H9 (cell line): ENCODE results near the gene CHD6. TPM values are rescaled to one million over a fixed set of nuclear protein-coding genes. Genes with fewer than 3 reads are reported as not detected.

ENCODE experiments used
- DNase-seq: peaks from one replicate; pipeline ENCODE4 v3.0.0-alpha.2; 2017
- H2AFZ ChIP-seq: one replicate; pipeline ENCODE4 v1.6.1; 2013; ENCODE audit warnings: mild to moderate bottlenecking, low read length, control low read depth, moderate library complexity
- H2AK5ac ChIP-seq: 2 replicates; pipeline ENCODE4 v1.6.1; 2013; ENCODE audit warnings: low read length, control low read depth, mixed read lengths; ENCODE audit not compliant: insufficient read length
- H2BK120ac ChIP-seq: one replicate; pipeline ENCODE4 v1.6.1; 2013; ENCODE audit warnings: low read depth, mild to moderate bottlenecking, low read length, control low read depth, inconsistent platforms; ENCODE audit not compliant: poor library complexity, severe bottlenecking
- H2BK12ac ChIP-seq: 2 replicates; pipeline ENCODE4 v1.6.1; 2013; ENCODE audit warnings: low read length, control low read depth, mixed read lengths, low read depth; ENCODE audit not compliant: insufficient read length
- H2BK15ac ChIP-seq: 2 replicates; pipeline ENCODE4 v1.6.1; 2013; ENCODE audit warnings: low read depth, low read length, control low read depth
- H2BK20ac ChIP-seq: one replicate; pipeline ENCODE4 v1.6.1; 2013; ENCODE audit warnings: low read depth, mild to moderate bottlenecking, low read length, control low read depth, inconsistent platforms; ENCODE audit not compliant: poor library complexity, severe bottlenecking
- H2BK5ac ChIP-seq: 2 replicates; pipeline ENCODE4 v1.6.1; 2013; ENCODE audit warnings: low read length, control low read depth, mixed read lengths; ENCODE audit not compliant: insufficient read length
- H3K14ac ChIP-seq: 2 replicates; pipeline ENCODE4 v1.6.1; 2013; ENCODE audit warnings: low read length, control low read depth; ENCODE audit not compliant: insufficient read depth
- H3K18ac ChIP-seq: 2 replicates; pipeline ENCODE4 v1.6.1; 2013; ENCODE audit warnings: low read depth, mild to moderate bottlenecking, mixed read lengths, low read length, control low read depth; ENCODE audit not compliant: insufficient read length
- H3K23ac ChIP-seq: 2 replicates; pipeline ENCODE4 v1.6.1; 2013; ENCODE audit warnings: low read length, control low read depth, mixed read lengths, low read depth; ENCODE audit not compliant: insufficient read length
- H3K23me2 ChIP-seq: 2 replicates; pipeline ENCODE4 v1.6.1; 2013; ENCODE audit warnings: low read depth, mild to moderate bottlenecking, mixed read lengths, low read length, control low read depth; ENCODE audit not compliant: insufficient read length, poor library complexity, severe bottlenecking
- H3K27ac ChIP-seq: 2 replicates; pipeline ENCODE4 v1.5.1; 2013; ENCODE audit warnings: low read length, control low read depth, mixed read lengths, low read depth; ENCODE audit not compliant: insufficient read length
- H3K27me3 ChIP-seq: 2 replicates; pipeline ENCODE4 v1.6.1; 2013; ENCODE audit warnings: low read length, control low read depth, inconsistent platforms; ENCODE audit not compliant: insufficient read depth
- H3K4ac ChIP-seq: 2 replicates; pipeline ENCODE4 v1.6.1; 2013; ENCODE audit warnings: low read depth, mild to moderate bottlenecking, control low read depth, inconsistent platforms, low read length, moderate library complexity
- H3K4me1 ChIP-seq: 2 replicates; pipeline ENCODE4 v1.6.1; 2013; ENCODE audit warnings: low read length, control low read depth, inconsistent platforms; ENCODE audit not compliant: insufficient read depth
- H3K4me2 ChIP-seq: 2 replicates; pipeline ENCODE4 v1.6.1; 2013; ENCODE audit warnings: low read length, control low read depth, mixed read lengths; ENCODE audit not compliant: insufficient read length, insufficient read depth
- H3K56ac ChIP-seq: 2 replicates; pipeline ENCODE4 v1.6.1; 2013; ENCODE audit warnings: low read depth, mild to moderate bottlenecking, mixed read lengths, low read length, control low read depth; ENCODE audit not compliant: insufficient read length
- H3K79me1 ChIP-seq: 2 replicates; pipeline ENCODE4 v1.6.1; 2013; ENCODE audit warnings: low read depth, mild to moderate bottlenecking, moderate library complexity, low read length, control low read depth, inconsistent platforms; ENCODE audit not compliant: insufficient read depth, poor library complexity, severe bottlenecking
- H3K79me2 ChIP-seq: 2 replicates; pipeline ENCODE4 v1.6.1; 2013; ENCODE audit warnings: low read length, control low read depth, inconsistent platforms; ENCODE audit not compliant: insufficient read depth
- H3K9ac ChIP-seq: 2 replicates; pipeline ENCODE4 v1.6.1; 2013; ENCODE audit warnings: low read length, control low read depth, mixed read lengths; ENCODE audit not compliant: insufficient read length; ENCODE audit errors: extremely low read depth
- H3K9me3 ChIP-seq: one replicate; pipeline ENCODE4 v1.6.1; 2013; ENCODE audit warnings: low read depth, low read length, inconsistent platforms; ENCODE audit not compliant: control insufficient read depth
- H3T11ph ChIP-seq: one replicate; pipeline ENCODE4 v1.6.1; 2013; ENCODE audit warnings: mild to moderate bottlenecking, low read length, control low read depth, inconsistent platforms
- H4K20me1 ChIP-seq: one replicate; pipeline ENCODE4 v1.6.1; 2013; ENCODE audit not compliant: control insufficient read depth, insufficient read length, insufficient read depth
- H4K5ac ChIP-seq: 2 replicates; pipeline ENCODE4 v1.6.1; 2013; ENCODE audit warnings: low read depth, mild to moderate bottlenecking, mixed read lengths, low read length, control low read depth; ENCODE audit not compliant: insufficient read length
- H4K8ac ChIP-seq: replicated peaks from 2 replicates; pipeline ENCODE4 v1.6.1; 2013; ENCODE audit warnings: low read length, control low read depth, mixed read lengths, low read depth; ENCODE audit not compliant: insufficient read length
- H4K91ac ChIP-seq: 2 replicates; pipeline ENCODE4 v1.6.1; 2013; ENCODE audit warnings: low read depth, mild to moderate bottlenecking, moderate library complexity, mixed read lengths, low read length, control low read depth; ENCODE audit not compliant: insufficient read length
- H3K27ac Mint-ChIP-seq, 3 experiments: 2 replicates in 2 of 3; 3 replicates in 1 of 3; pipeline ENCODE4 v1.8.0; 2020 to 2021; ENCODE audit warnings: mixed read lengths in 3 of 3, mild to moderate bottlenecking in 1 of 3, moderate library complexity in 1 of 3
- H3K27me3 Mint-ChIP-seq: 2 replicates; pipeline ENCODE4 v1.8.0; 2021; ENCODE audit warnings: low read depth, mild to moderate bottlenecking, moderate library complexity, mixed read lengths
- H3K36me3 Mint-ChIP-seq, 3 experiments: 2 replicates in 2 of 3; 3 replicates in 1 of 3; pipeline ENCODE4 v1.8.0; 2020 to 2021; ENCODE audit warnings: low read depth in 3 of 3, mixed read lengths in 3 of 3; ENCODE audit not compliant: insufficient read depth in 1 of 3
- H3K4me1 Mint-ChIP-seq, 2 experiments: 2 replicates each; pipeline ENCODE4 v1.8.0; 2020; ENCODE audit warnings: mixed read lengths in 2 of 2
- H3K4me3 Mint-ChIP-seq, 2 experiments: 2 replicates in 1 of 2; 3 replicates in 1 of 2; pipeline ENCODE4 v1.8.0; 2020 to 2021; ENCODE audit warnings: mild to moderate bottlenecking in 2 of 2, mixed read lengths in 2 of 2, moderate library complexity in 1 of 2
- H3K9me3 Mint-ChIP-seq, 2 experiments: 2 replicates in 1 of 2; 3 replicates in 1 of 2; pipeline ENCODE4 v1.8.0; 2020; ENCODE audit warnings: mild to moderate bottlenecking in 2 of 2, mixed read lengths in 2 of 2, moderate library complexity in 1 of 2
- CTCF ChIP-seq: fragments of 200-600 bp; sonication (generic); conservative IDR thresholded peaks from 3 replicates; pipeline ENCODE4 v1.8.0; 2021; ENCODE audit warnings: antibody characterized with exemption, mild to moderate bottlenecking
- WGBS: extraction: QIAGEN DNeasy Blood & Tissue Kit; methylation state at CpG from one replicate; pipeline ENCODE4 v1.1.7; 2013; ENCODE audit warnings: missing lambda C conversion rate, low lambda C conversion rate, mixed read lengths; ENCODE audit not compliant: insufficient read length; ENCODE audit errors: extremely low coverage; 5-methylcytosine and 5-hydroxymethylcytosine counted together
- total RNA-seq: library from RNA; stranded (reverse); gene quantifications from 2 replicates; pipeline ENCODE4 v1.2.1, GENCODE V29; 2021

CHD6 gene
- total RNA-seq, 1 experiment from 2014 or later = 51.5 TPM

GRCh38 chr20:41373931-41374920, 244.0 kb downstream of the CHD6 start:
- H3T11ph ChIP-seq = no peak overlapping the region
- no peak overlapping the region for H3K14ac ChIP-seq
- no peak overlapping the region for H2BK5ac ChIP-seq
- Mint-ChIP-seq H3K9me3 (peaks cover 7 to 16% of the 10 kb centered on the region in 2 experiments), H3K36me3 (peaks cover 0 to 10% (median 5%) of the 10 kb centered on the region in 3 experiments; a peak in 5 of 7 replicates), H3K4me3 (no peak overlapping the region; a peak in 1 of 5 replicates), H3K27me3 (peaks cover 38% of the 10 kb centered on the region), H3K4me1 (peaks cover 9 to 12% of the 10 kb centered on the region in 2 experiments), H3K27ac (no peak overlapping the region; a peak in 2 of 7 replicates)
- no peak overlapping the region for H2AK5ac ChIP-seq
- H3K9me3 ChIP-seq = peaks cover 4% of the 10 kb centered on the region
- no peak overlapping the region for H4K8ac ChIP-seq
- WGBS = no CpG with 5 or more reads among the region's 9 CpGs
- no peak overlapping the region for H2AFZ ChIP-seq
- no peaks in the 10 kb centered on the region for H3K23me2 ChIP-seq
- no peak overlapping the region for H3K4ac ChIP-seq
- no peaks in the 10 kb centered on the region; the same call in 1 of the 2 replicates for H3K27me3 ChIP-seq
- no peak overlapping the region for H3K56ac ChIP-seq
- DNase-seq = no peak
- H3K4me2 ChIP-seq = no peak overlapping the region
- no peaks in the 10 kb centered on the region for H3K4me1 ChIP-seq
- H3K23ac ChIP-seq = no peak overlapping the region
- H4K5ac ChIP-seq = no peak overlapping the region
- no peak overlapping the region for H2BK12ac ChIP-seq
- no peak overlapping the region for H3K27ac ChIP-seq
- no peak overlapping the region for H3K9ac ChIP-seq
- H2BK120ac ChIP-seq = no peak overlapping the region
- no peaks in the 10 kb centered on the region for H3K79me2 ChIP-seq
- no peaks in the 10 kb centered on the region for H3K79me1 ChIP-seq
- H4K20me1 ChIP-seq = no peaks in the 10 kb centered on the region
- no peak overlapping the region for H4K91ac ChIP-seq
- H3K18ac ChIP-seq = no peak overlapping the region
- H2BK20ac ChIP-seq = no peak overlapping the region
- TF ChIP-seq CTCF = no peak
- H2BK15ac ChIP-seq = no peak overlapping the region
